Lower lobe of right lung (tissue), 2 donors: ENCODE results near the gene CACNA1B. TPM values are rescaled to one million over a fixed set of nuclear protein-coding genes. Genes with fewer than 3 reads are reported as not detected.

Source experiments
- ATAC-seq, 2 donors: fragments of 200-7000 bp; cut with Tn5 transposase; one replicate each; pipeline ENCODE4 v1.9.1; 2020 to 2022; ENCODE audit warnings: mild to moderate bottlenecking in 2 of 2, moderate library complexity in 2 of 2
- DNase-seq: peaks from one replicate; pipeline ENCODE4 v3.0.0-alpha.2; 2020
- H3K27ac ChIP-seq: fragments of 200-600 bp; one replicate; pipeline ENCODE4 v1.8.0; 2022
- H3K27me3 ChIP-seq: fragments of 200-600 bp; one replicate; pipeline ENCODE4 v1.8.0; 2022; ENCODE audit warnings: low read depth
- H3K36me3 ChIP-seq: fragments of 200-600 bp; one replicate; pipeline ENCODE4 v1.8.0; 2022; ENCODE audit warnings: mild to moderate bottlenecking
- H3K4me1 ChIP-seq: fragments of 200-600 bp; one replicate; pipeline ENCODE4 v1.8.0; 2022
- H3K4me3 ChIP-seq: fragments of 200-600 bp; one replicate; pipeline ENCODE4 v1.8.0; 2022; ENCODE audit warnings: mild to moderate bottlenecking
- H3K9me3 ChIP-seq: fragments of 200-600 bp; one replicate; pipeline ENCODE4 v1.8.0; 2022
- intact Hi-C: fragments of 100-400 bp; cut with DNase I; formaldehyde crosslinking; loops from one replicate; pipeline ENCODE4 v1.11.0; 2022
- total RNA-seq: library from RNA; stranded (reverse); fragmentation: NEBNext Ultra II Directional; extraction: Animal tissue kit (Norgen Biotek cat#: 25700); gene quantifications from one replicate; pipeline ENCODE4 v1.2.1, GENCODE V29; 2021
- TF ChIP-seq, protein P1 (sequence below): fragments of 200-600 bp; IDR thresholded peaks from one replicate; pipeline ENCODE4 v1.8.0; 2022; ENCODE audit warnings: antibody characterized with exemption, mild to moderate bottlenecking
- donor health status: DM: no; HTN: yes; CAD: no; lungs with severe emphysema.

CACNA1B gene
- total RNA-seq, 1 donor from 2014 or later: 0.06 TPM

DNA sequence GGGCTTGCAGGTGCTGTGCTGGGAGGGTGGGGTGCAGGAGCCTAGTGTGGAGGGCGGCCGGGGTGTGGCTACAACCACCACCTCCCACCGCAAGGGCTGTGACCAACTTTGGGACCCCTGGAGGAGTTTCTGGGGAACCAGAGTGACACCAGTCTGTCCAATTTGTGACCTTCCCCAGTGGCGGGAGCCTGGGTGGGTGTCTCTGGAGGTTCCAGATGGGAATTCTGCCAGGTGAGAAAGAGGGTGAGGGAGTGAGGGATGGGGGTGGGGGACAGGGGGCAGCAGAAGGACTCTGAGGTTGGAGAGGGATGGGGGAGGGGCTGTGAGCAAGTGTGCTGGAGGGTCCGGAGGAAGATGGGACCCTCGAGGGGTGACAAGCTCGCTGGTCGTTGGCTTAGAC lies 4.2 kb upstream of the CACNA1B start:
- Histone ChIP-seq H3K4me1 (no peaks in the 10 kb centered on the region), H3K27me3 (peaks cover 20% of the 10 kb centered on the region), H3K27ac (no peak overlapping the region), H3K4me3 (no peak overlapping the region), H3K9me3 (no peaks in the 10 kb centered on the region), H3K36me3 (no peaks in the 10 kb centered on the region)
- TF ChIP-seq, protein P1, sequence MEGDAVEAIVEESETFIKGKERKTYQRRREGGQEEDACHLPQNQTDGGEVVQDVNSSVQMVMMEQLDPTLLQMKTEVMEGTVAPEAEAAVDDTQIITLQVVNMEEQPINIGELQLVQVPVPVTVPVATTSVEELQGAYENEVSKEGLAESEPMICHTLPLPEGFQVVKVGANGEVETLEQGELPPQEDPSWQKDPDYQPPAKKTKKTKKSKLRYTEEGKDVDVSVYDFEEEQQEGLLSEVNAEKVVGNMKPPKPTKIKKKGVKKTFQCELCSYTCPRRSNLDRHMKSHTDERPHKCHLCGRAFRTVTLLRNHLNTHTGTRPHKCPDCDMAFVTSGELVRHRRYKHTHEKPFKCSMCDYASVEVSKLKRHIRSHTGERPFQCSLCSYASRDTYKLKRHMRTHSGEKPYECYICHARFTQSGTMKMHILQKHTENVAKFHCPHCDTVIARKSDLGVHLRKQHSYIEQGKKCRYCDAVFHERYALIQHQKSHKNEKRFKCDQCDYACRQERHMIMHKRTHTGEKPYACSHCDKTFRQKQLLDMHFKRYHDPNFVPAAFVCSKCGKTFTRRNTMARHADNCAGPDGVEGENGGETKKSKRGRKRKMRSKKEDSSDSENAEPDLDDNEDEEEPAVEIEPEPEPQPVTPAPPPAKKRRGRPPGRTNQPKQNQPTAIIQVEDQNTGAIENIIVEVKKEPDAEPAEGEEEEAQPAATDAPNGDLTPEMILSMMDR: no peak
- DNase-seq (no peak), ATAC-seq (no peak)
- intact Hi-C loops: no loop called here

DNA sequence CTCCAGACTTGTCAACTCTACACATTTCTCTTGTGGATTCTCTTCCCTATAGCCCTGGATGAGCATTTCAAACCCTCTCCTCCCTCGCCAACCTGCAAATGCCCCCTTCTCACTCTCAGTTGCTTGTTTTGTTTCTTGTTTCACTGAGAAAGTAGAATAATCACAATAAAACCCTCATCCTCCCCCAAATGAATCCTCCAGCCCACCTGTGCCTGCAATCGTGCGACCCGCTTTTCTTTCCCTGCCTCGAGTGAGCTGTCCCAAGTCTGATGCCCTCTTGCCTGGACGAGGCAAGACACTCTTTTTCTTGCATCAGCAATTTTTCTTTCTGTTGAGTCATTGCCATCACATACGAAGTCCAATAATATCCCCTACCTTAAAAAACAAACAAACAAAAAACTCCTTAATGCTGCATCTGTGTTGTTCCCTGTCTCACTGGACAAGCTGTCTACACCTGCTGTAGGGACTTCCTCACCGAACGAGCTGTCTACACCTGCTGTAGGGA lies 3.7 kb upstream of the CACNA1B start:
- Histone ChIP-seq H3K36me3 (no peaks in the 10 kb centered on the region), H3K4me1 (no peaks in the 10 kb centered on the region), H3K4me3 (no peak overlapping the region), H3K27ac (no peak overlapping the region), H3K9me3 (no peaks in the 10 kb centered on the region), H3K27me3 (peaks cover 25% of the 10 kb centered on the region)
- intact Hi-C loops: no loop called here
- TF ChIP-seq, protein P1: no peak
- DNase-seq (no peak), ATAC-seq (no peak)

- H3K4me1 ChIP-seq: no peaks in the 10 kb centered on the region
- TF ChIP-seq, protein P1: no peak
- peaks cover 40% of the 10 kb centered on the region for H3K27me3 ChIP-seq
- H3K9me3 ChIP-seq: no peaks in the 10 kb centered on the region
- no peak for ATAC-seq
- no peak overlapping the region for H3K4me3 ChIP-seq
- intact Hi-C loops: no loop called here
- H3K27ac ChIP-seq: no peak overlapping the region
- DNase-seq: no peak
- no peaks in the 10 kb centered on the region for H3K36me3 ChIP-seq
Observed at GRCh38 chr9:137875354-137875753, 2.2 kb upstream of the CACNA1B start.

- peaks cover 45% of the 10 kb centered on the region for H3K27me3 ChIP-seq
- TF ChIP-seq, protein P1: no peak
- H3K36me3 ChIP-seq: no peaks in the 10 kb centered on the region
- H3K27ac ChIP-seq: no peak overlapping the region
- H3K9me3 ChIP-seq: no peaks in the 10 kb centered on the region
- H3K4me1 ChIP-seq: no peaks in the 10 kb centered on the region
- no peak overlapping the region for H3K4me3 ChIP-seq
- intact Hi-C loops: no loop called here
- DNase-seq (peak; percentile 13), ATAC-seq (no peak)
Observed at GRCh38 chr9:137875846-137876245, 1.7 kb upstream of the CACNA1B start.

GRCh38 chr9:137876269-137876668 lies 1.3 kb upstream of the CACNA1B start:
- no peaks in the 10 kb centered on the region for H3K4me1 ChIP-seq
- H3K27ac ChIP-seq: no peak overlapping the region
- H3K4me3 ChIP-seq: no peak overlapping the region
- H3K27me3 ChIP-seq: peaks cover 45% of the 10 kb centered on the region
- intact Hi-C loops: no loop called here
- no peak for ATAC-seq
- no peaks in the 10 kb centered on the region for H3K36me3 ChIP-seq
- no peak for DNase-seq
- no peaks in the 10 kb centered on the region for H3K9me3 ChIP-seq
- TF ChIP-seq, protein P1: no peak
